ENCODE data around the gene SLC39A2.
"Not testable (repeated sequence)": the region's sequence is repeated elsewhere in the genome, so short reads cannot be mapped to it uniquely, and the experiment has no call there.

- TF ChIP-seq POLR2A (IDR thresholded peaks at IDR 0.05; ENCODE audit: low read depth, low read length); MAX (IDR thresholded peaks at IDR 0.05; ENCODE audit: insufficient read depth, insufficient read length); CTCF (IDR thresholded peaks at IDR 0.05; ENCODE audit: extremely low read depth in 1 of 2, insufficient read depth in 1 of 2, low read depth in 1 of 2, low read length in 2 of 2): not testable (repeated sequence)
Measured at GRCh38 chr14:20955538-20955873, 43.6 kb upstream of the SLC39A2 start.
